Measurements from ENCODE around the gene SORCS1. TPM values are rescaled to one million over a fixed set of nuclear protein-coding genes. Genes with fewer than 3 reads are reported as not detected.

The SORCS1 gene
- total RNA-seq, 4 donors from 2014 or later = 34.3 to 85.0 (median 49.3) TPM

DNA sequence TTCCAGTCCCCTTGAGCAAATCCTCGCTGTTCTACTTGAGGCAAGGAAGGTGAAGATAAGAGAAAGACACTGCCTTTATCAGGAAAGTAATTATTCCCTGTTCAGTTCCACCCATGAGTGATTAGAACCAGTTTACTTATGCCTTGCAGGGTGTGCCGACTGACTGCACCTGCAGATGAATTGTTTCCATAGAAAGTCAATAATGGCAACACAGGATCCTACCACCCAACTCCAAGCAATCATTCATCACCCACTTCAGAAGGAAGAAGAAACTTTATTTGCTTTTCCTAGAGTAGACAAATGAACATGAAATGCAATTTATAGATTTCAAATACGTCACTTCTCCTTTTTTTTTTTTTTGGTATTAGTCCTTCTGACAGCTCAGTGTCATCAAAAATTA lies 383.9 kb downstream of the SORCS1 start:
- Histone ChIP-seq H3K27ac (no peak overlapping the region), H3K9me3 (no peaks in the 10 kb centered on the region), H3K27me3 (no peaks in the 10 kb centered on the region), H3K36me3 (no peaks in the 10 kb centered on the region), H3K4me1 (no peaks in the 10 kb centered on the region), H3K4me3 (no peak overlapping the region)
- WGBS, 2 donors = 53% methylated on average over 3 of the region's 3 CpGs
- DNase-seq (ENCODE audit: low spot score in 2 of 2) = no peak
- TF ChIP-seq EP300 (IDR thresholded peaks at IDR 0.05) (no peak), POLR2A (IDR thresholded peaks at IDR 0.05) (no peak)

DNA sequence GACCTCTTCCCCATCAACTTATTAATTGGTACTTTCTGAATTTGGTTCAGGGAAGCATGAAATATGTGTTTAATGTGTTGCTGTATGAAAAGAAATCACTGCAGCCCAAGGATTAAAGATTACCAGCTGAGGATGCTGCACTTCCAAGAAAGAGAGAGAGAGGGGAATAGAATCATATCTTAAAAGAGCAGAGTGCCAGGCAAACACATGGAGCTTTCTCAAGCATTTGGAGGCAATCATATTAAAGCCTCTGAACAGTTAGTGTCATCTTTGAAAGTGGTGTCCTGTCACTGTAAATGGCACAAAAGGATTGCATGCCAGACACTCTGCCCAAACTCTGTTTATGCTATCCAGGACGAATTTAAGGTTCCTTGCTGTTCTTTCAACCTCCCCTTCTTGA lies 386.7 kb downstream of the SORCS1 start:
- DNase-seq (ENCODE audit: low spot score in 2 of 2) = no peak
- no peaks in the 10 kb centered on the region for H3K9me3 ChIP-seq
- 50 to 54% methylated on average over 1 of the region's 1 CpG for WGBS, 2 donors
- no peaks in the 10 kb centered on the region for H3K36me3 ChIP-seq
- TF ChIP-seq, protein P1, sequence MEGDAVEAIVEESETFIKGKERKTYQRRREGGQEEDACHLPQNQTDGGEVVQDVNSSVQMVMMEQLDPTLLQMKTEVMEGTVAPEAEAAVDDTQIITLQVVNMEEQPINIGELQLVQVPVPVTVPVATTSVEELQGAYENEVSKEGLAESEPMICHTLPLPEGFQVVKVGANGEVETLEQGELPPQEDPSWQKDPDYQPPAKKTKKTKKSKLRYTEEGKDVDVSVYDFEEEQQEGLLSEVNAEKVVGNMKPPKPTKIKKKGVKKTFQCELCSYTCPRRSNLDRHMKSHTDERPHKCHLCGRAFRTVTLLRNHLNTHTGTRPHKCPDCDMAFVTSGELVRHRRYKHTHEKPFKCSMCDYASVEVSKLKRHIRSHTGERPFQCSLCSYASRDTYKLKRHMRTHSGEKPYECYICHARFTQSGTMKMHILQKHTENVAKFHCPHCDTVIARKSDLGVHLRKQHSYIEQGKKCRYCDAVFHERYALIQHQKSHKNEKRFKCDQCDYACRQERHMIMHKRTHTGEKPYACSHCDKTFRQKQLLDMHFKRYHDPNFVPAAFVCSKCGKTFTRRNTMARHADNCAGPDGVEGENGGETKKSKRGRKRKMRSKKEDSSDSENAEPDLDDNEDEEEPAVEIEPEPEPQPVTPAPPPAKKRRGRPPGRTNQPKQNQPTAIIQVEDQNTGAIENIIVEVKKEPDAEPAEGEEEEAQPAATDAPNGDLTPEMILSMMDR (IDR thresholded peaks at IDR 0.05) = no peak
- no peak for TF ChIP-seq POLR2A (IDR thresholded peaks at IDR 0.05)
- no peak for TF ChIP-seq EP300 (IDR thresholded peaks at IDR 0.05)
- H3K27ac ChIP-seq = no peak overlapping the region
- no peaks in the 10 kb centered on the region for H3K27me3 ChIP-seq
- peaks cover 0 to 8% (median 0%) of the 10 kb centered on the region in 4 donors for H3K4me1 ChIP-seq
- H3K4me3 ChIP-seq = no peak overlapping the region

- Histone ChIP-seq H3K36me3 (no peaks in the 10 kb centered on the region), H3K27me3 (no peaks in the 10 kb centered on the region), H3K9me3 (no peaks in the 10 kb centered on the region), H3K4me3 (no peak overlapping the region), H3K27ac (no peak overlapping the region), H3K4me1 (peaks cover 0 to 8% (median 0%) of the 10 kb centered on the region in 4 donors)
- TF ChIP-seq POLR2A (IDR thresholded peaks at IDR 0.05) (no peak), EP300 (IDR thresholded peaks at IDR 0.05) (no peak)
- TF ChIP-seq, protein P1 (IDR thresholded peaks at IDR 0.05) = no peak
- no peak for DNase-seq (ENCODE audit: low spot score in 2 of 2)
- 58 to 63% methylated on average over 4 of the region's 4 CpGs for WGBS, 2 donors
These were observed 389.4 kb downstream of the SORCS1 start for GRCh38 chr10:106775127-106775526.

DNA sequence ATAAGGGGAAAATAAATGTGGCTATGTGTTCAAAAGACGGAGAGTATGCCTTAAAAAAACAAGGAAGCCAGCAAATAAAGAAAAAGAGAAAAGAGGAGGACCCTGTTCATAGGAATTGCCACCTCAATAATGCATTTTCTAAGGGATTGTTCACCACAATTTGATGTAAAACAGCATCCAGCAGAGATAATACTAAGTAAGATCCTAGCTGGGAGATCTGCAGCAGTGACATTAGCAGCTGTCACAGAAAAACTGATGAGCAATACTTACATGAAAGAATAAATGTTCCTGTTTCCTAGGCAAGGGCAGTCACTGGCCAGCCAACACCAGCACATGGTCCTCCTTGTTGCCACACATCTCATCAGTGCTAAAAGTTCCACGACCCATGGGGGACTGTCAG lies 391.5 kb downstream of the SORCS1 start:
- Histone ChIP-seq H3K36me3 (no peaks in the 10 kb centered on the region), H3K9me3 (no peaks in the 10 kb centered on the region), H3K27me3 (no peaks in the 10 kb centered on the region), H3K4me3 (no peak overlapping the region), H3K4me1 (peaks cover 0 to 8% (median 0%) of the 10 kb centered on the region in 4 donors), H3K27ac (no peak overlapping the region)
- 77 to 79% methylated on average over 2 of the region's 2 CpGs for WGBS, 2 donors
- DNase-seq (ENCODE audit: low spot score in 2 of 2) = no peak
- TF ChIP-seq POLR2A (IDR thresholded peaks at IDR 0.05) (no peak), EP300 (IDR thresholded peaks at IDR 0.05) (no peak)
- TF ChIP-seq, protein P1 (IDR thresholded peaks at IDR 0.05) = no peak

GRCh38 chr10:106771154-106771553 lies 393.4 kb downstream of the SORCS1 start:
- H3K27me3 ChIP-seq = no peaks in the 10 kb centered on the region
- peaks cover 0 to 8% (median 0%) of the 10 kb centered on the region in 4 donors for H3K4me1 ChIP-seq
- DNase-seq (ENCODE audit: low spot score in 2 of 2) = no peak
- H3K9me3 ChIP-seq = no peaks in the 10 kb centered on the region
- H3K36me3 ChIP-seq = no peaks in the 10 kb centered on the region
- TF ChIP-seq, protein P1 (IDR thresholded peaks at IDR 0.05) = no peak
- no peak overlapping the region for H3K4me3 ChIP-seq
- no peak overlapping the region for H3K27ac ChIP-seq
- 58 to 61% methylated on average over 2 of the region's 2 CpGs for WGBS, 2 donors

DNA sequence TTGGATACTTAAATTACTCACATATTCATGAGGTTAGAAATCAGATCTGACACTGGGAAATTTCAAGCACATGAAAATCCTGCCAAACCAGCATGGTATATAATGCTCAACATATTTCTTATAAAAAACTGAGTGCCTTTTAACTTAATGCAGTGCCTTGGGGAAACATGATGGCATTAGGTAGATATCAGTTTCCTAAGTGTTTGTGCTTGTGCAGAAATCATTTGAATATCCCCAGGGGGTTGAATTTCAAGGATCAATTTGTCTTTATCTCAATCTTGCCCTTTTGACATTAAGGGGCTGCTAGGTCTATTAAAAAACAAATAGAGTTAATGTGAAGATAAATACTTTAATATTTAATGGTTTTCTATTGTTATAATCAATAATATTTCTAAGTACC lies 396.3 kb downstream of the SORCS1 start:
- TF ChIP-seq, protein P1 (IDR thresholded peaks at IDR 0.05) = no peak
- TF ChIP-seq POLR2A (IDR thresholded peaks at IDR 0.05) (no peak), EP300 (IDR thresholded peaks at IDR 0.05) (no peak)
- Histone ChIP-seq H3K36me3 (no peaks in the 10 kb centered on the region), H3K4me3 (no peak overlapping the region), H3K27ac (no peak overlapping the region), H3K9me3 (no peaks in the 10 kb centered on the region), H3K4me1 (no peaks in the 10 kb centered on the region), H3K27me3 (no peaks in the 10 kb centered on the region)
- DNase-seq (ENCODE audit: low spot score in 2 of 2) = no peak

All from tibial nerve (tissue), 4 donors.